Measurements from ENCODE around the gene EGR4. TPM values are rescaled to one million over a fixed set of nuclear protein-coding genes. Genes with fewer than 3 reads are reported as not detected.

Gene EGR4
- total RNA-seq, 1 donor from 2014 or later, result not detected

- H3K27ac ChIP-seq (ENCODE audit: low read depth, low read length), result no peak overlapping the region
- H3K9me3 Mint-ChIP-seq (ENCODE audit: unreplicated experiment), result no peaks in the 10 kb centered on the region
- no peaks in the 10 kb centered on the region for H3K4me1 ChIP-seq (ENCODE audit: insufficient read depth, low read length)
- no peaks in the 10 kb centered on the region for H3K27me3 Mint-ChIP-seq (ENCODE audit: low read depth, unreplicated experiment)
- peaks cover 5% of the 10 kb centered on the region for H3K79me2 ChIP-seq (ENCODE audit: insufficient read depth, low read length)
- H4K20me1 ChIP-seq (ENCODE audit: insufficient read depth, low read length), result peaks cover 76% of the 10 kb centered on the region
- no peak for FAIRE-seq
- no peak overlapping the region for H2AFZ ChIP-seq (ENCODE audit: low read depth, low read length)
- no peaks in the 10 kb centered on the region for H3K27me3 ChIP-seq (ENCODE audit: insufficient read depth, low read length)
- no peak overlapping the region for H3K4me2 ChIP-seq (ENCODE audit: low read length)
- H3K36me3 ChIP-seq (ENCODE audit: insufficient read depth, low read length), result peaks cover 56% of the 10 kb centered on the region
- no peak for DNase-seq (ENCODE audit: low read depth)
- no peak for TF ChIP-seq CTCF (IDR thresholded peaks at IDR 0.05; ENCODE audit: insufficient read depth, low read depth, low read length)
- no peak for TF ChIP-seq EZH2 (IDR thresholded peaks at IDR 0.05; ENCODE audit: insufficient read depth, low read length)
- H3K9me3 ChIP-seq (ENCODE audit: insufficient read depth, low read depth, low read length), result no peaks in the 10 kb centered on the region
- H3K9ac ChIP-seq (ENCODE audit: low read length), result no peak overlapping the region
- H3K36me3 Mint-ChIP-seq (ENCODE audit: low read depth, unreplicated experiment), result peaks cover 18% of the 10 kb centered on the region
- H3K4me1 Mint-ChIP-seq (ENCODE audit: low read depth, unreplicated experiment), result peaks cover 2% of the 10 kb centered on the region
- no peak overlapping the region for H3K4me3 ChIP-seq (ENCODE audit: insufficient read depth, low read depth, low read length)
- no peak overlapping the region for H3K27ac Mint-ChIP-seq (ENCODE audit: unreplicated experiment)
- H3K4me3 Mint-ChIP-seq (ENCODE audit: unreplicated experiment), result no peak overlapping the region
These were observed 40.9 kb downstream of the EGR4 start for GRCh38 chr2:73252238-73253027.

GRCh38 chr2:73250872-73251846, 42.2 kb downstream of the EGR4 start:
- H3K4me2 ChIP-seq (ENCODE audit: low read length), result no peak overlapping the region
- H3K4me3 ChIP-seq (ENCODE audit: insufficient read depth, low read depth, low read length), result no peak overlapping the region
- DNase-seq (ENCODE audit: low read depth) (no peak), FAIRE-seq (no peak)
- Mint-ChIP-seq H3K27me3 (ENCODE audit: low read depth, unreplicated experiment) (no peaks in the 10 kb centered on the region), H3K4me1 (ENCODE audit: low read depth, unreplicated experiment) (peaks cover 12% of the 10 kb centered on the region), H3K27ac (ENCODE audit: unreplicated experiment) (no peak overlapping the region), H3K36me3 (ENCODE audit: low read depth, unreplicated experiment) (peaks cover 23% of the 10 kb centered on the region), H3K9me3 (ENCODE audit: unreplicated experiment) (no peaks in the 10 kb centered on the region), H3K4me3 (ENCODE audit: unreplicated experiment) (no peak overlapping the region)
- H4K20me1 ChIP-seq (ENCODE audit: insufficient read depth, low read length), result peaks cover 80% of the 10 kb centered on the region
- no peaks in the 10 kb centered on the region for H3K27me3 ChIP-seq (ENCODE audit: insufficient read depth, low read length)
- no peak overlapping the region for H2AFZ ChIP-seq (ENCODE audit: low read depth, low read length)
- H3K9me3 ChIP-seq (ENCODE audit: insufficient read depth, low read depth, low read length), result no peaks in the 10 kb centered on the region
- no peak overlapping the region for H3K27ac ChIP-seq (ENCODE audit: low read depth, low read length)
- peaks cover 69% of the 10 kb centered on the region for H3K36me3 ChIP-seq (ENCODE audit: insufficient read depth, low read length)
- no peak for TF ChIP-seq CTCF (IDR thresholded peaks at IDR 0.05; ENCODE audit: insufficient read depth, low read depth, low read length)
- TF ChIP-seq EZH2 (IDR thresholded peaks at IDR 0.05; ENCODE audit: insufficient read depth, low read length), result no peak
- no peak overlapping the region for H3K9ac ChIP-seq (ENCODE audit: low read length)
- H3K79me2 ChIP-seq (ENCODE audit: insufficient read depth, low read length), result peaks cover 13% of the 10 kb centered on the region
- no peaks in the 10 kb centered on the region for H3K4me1 ChIP-seq (ENCODE audit: insufficient read depth, low read length)

All from astrocyte (in vitro differentiated cells and primary cell).